NCI-H345 (cell line): ENCODE data around the gene UPF1.
A peak's percentile ranks its signal among the peaks of the same experiment; 100 is the strongest.

Experiments used
- DNase-seq: peaks from one replicate; lab custom pipeline; 2025; lab: John Stamatoyannopoulos, UW

Gene UPF1

DNA sequence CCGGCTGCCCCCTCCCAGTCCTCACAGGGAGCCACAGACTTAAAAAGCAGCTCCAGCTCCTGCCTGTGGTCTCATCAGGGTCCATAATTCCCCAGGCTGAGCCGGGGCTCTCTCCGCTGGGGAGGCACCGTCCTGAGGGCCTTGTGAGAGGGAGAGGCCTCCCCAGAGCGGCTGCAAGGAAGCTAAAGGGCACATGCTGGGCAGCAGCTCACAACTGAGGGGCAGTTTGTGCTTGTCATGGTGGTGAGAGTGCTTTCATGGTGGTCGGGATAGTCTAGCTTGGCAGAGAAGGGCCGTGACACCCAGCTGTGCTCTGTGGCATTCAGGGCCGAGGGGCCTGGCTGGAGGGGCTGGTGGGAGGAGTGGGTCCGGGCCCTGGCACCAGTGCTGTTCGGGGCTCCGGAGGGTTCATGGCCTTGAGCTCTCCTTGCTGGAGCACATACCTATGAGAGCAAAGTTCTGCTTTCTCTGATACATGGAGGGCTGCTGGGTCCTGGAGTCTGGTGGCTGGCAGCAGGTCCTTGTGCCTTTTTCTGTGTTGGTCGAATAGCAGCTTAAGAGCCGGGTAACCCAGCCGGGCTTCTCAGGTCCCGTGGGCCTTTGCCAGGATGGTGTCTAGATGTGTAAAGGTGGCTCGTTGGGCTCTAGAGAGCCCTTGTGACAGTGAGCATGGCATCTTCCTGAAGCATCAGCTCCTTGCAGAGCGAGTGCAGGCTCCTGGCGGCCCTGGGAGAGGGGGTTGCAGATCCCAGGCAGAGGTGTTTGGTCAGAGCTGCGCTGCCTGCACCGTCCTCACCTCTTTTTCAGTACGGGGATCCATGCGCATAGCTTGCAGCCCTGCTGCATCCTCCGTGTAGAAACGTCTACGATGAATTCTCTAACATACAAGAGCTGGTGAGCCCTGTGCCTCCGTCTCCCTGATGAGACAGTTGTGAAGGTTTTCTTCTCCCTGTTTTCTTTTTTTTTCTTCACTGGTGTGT lies 8.8 kb downstream of the UPF1 start:
- no peak for DNase-seq

DNA sequence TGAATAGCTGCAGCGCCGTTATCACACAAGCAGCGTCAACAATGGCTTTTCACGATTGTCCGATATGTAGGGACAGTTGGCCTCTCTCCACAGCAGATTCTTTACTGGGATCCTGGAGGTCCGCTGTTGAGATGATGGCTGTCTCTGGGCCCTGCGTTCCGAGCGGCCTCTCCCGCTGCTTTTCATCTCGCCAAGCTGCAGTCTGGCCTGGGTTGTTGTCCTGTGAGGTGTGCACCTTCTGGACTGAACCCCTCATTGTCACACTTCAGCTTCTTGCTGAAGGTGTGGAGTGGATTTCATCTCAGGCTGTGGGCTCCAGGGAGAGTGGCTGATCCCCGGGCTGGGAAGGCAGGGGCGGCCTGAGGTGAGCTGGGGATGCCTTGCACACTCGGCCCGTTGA lies 9.6 kb downstream of the UPF1 start:
- no peak for DNase-seq

DNA sequence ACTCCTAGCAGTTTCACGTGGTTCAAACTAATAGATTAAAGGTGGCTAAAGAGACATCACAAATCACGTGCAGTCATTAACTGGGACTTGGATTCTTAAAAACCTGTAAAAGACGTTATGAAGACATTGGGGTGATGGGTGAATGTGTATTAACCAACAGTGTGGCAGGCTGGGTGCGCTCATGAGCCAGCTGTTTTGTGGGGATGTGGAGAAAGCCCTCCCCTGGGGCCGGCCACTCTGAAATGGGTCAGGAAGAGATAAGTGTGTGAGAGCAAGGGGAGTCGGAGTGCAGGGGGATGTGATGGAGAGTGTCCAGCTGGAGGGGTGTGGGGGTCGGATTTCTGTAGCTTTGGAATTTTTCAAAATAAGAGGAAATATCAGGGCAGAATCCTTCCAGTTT lies 10.4 kb downstream of the UPF1 start:
- no peak for DNase-seq

DNA sequence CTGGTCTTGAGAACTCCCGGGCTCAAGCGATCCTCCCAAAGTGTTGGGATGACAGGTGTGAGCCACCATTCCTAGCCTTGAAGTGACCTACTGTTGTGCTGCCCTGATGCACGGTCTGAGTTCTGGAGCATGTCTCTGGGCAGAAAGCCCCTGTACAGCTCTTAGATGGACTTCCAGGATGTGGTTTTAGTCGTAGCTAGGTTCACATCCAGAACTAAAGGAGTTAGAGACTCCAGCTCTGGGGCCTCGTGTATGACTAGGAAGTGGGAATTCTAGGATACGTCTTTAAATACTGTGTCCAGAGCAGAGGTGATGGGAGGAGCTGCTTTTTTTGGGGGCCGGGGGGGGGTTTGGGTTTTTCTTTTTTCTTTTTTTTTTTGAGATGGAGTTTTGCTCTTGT lies 12.2 kb downstream of the UPF1 start:
- DNase-seq: no peak

DNA sequence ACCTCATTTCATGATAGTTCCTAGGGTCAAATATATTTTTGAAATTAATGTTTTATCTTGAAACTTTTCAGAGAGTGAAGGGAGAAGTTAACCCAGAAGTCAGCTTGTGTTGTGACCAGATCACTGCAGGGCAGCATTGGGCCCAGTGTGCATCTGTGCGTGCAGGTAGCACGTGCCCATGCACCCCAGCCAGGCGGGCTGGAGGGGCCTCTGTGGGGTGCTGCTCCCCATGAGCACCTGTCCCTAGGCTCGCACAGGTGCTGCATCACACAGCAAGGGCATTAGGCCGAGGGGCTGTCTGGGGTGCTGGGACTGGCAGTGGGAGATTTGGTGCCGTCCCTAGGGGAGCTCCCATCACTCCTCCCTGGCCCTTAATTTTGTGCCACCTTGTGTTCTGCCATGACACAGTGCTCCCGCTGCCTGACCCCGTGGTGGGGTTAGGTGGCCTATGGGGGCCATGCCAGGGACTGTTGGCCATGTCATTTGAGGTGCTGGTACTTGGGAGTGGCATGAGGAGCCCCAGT lies 13.1 kb downstream of the UPF1 start:
- DNase-seq: no peak

DNA sequence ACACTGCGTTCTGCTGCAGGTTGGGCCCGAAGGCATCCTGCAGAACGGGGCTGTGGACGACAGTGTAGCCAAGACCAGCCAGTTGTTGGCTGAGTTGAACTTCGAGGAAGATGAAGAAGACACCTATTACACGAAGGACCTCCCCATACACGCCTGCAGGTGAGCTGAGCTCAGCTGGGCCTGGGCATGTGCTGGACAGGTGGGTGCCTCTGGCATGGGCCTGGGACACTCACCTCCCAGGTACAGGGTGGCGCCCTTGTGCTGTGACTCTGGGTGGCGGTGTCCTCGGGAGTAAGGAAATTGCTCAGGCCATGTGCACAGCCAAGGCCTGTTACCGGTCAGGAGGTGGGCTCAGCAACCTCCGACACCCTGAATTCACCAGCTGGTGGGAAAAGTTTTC lies 14.2 kb downstream of the UPF1 start:
- DNase-seq: no peak

DNA sequence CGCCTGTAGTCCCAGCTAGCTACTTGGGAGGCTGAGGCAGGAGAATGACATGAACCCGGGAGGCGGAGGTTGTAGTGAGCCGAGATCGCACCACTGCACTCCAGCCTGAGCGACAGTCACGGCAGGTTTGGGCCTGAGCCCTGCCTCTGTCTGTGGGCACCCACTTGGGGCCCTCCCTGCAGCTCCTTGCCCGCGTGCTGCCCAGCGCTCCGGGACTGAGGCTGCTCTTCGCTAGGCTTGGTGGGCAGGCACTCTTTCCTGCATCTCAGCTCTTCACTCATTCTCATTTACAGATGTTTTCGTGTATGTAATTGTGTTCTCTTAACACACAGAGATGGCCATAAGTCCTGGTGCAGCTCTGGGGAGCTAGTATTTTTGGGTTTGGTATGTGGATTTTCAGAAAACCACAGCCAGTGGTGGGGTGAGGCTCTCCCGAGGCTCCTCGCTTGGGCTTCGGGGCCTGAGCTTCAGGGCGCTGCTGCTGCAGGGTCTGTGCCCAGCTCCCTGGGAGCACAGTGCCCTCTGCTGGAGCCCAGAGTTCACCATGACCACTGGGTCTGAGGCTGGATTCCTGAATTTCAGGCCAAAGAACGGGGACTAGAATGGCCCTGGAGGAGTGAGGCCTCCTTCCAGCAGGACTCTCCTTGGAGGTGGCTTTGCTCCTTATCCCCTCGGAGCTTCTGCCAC lies 15.2 kb downstream of the UPF1 start:
- peak; percentile 31 for DNase-seq

DNA sequence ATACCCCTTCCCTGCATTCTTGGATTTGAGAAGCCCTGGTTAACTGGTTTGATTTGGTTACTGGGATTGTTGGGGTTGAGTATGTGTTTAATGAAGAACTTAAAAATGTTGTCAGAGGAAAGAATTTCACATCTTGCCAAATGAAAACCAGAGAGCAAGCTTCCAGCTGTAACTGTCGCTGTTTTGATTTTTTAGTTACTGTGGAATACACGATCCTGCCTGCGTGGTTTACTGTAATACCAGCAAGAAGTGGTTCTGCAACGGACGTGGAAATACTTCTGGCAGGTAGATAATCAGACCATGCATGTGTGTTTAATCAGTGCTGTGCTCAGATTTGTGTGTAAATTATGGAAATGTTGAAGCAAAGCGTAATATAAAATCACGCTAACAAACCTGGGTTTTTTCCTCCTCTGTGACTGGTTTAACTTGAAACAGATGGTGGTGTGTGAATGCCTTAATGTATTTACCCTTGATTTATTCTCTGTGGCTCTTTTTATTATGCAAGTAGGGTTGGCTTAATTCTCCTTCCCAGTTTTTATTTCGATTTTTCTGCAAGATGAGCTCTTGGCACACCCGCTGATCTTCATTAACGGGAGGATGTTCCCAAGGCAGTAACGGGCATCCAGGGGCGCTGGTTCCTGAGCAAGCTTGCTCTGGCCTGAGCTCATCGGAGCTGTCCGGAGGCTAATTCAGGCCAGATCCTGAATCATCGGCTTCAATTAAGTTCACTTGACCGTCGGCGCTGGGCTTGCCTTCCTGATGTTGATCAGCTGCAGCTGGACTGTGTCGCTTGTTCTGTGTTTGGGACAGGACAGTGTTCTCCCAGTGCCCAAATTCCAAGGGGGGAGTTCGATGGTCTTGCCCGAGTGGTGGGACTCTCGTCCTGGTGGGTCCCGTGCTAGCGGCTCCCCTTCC lies 16.0 kb downstream of the UPF1 start:
- DNase-seq: no peak

DNA sequence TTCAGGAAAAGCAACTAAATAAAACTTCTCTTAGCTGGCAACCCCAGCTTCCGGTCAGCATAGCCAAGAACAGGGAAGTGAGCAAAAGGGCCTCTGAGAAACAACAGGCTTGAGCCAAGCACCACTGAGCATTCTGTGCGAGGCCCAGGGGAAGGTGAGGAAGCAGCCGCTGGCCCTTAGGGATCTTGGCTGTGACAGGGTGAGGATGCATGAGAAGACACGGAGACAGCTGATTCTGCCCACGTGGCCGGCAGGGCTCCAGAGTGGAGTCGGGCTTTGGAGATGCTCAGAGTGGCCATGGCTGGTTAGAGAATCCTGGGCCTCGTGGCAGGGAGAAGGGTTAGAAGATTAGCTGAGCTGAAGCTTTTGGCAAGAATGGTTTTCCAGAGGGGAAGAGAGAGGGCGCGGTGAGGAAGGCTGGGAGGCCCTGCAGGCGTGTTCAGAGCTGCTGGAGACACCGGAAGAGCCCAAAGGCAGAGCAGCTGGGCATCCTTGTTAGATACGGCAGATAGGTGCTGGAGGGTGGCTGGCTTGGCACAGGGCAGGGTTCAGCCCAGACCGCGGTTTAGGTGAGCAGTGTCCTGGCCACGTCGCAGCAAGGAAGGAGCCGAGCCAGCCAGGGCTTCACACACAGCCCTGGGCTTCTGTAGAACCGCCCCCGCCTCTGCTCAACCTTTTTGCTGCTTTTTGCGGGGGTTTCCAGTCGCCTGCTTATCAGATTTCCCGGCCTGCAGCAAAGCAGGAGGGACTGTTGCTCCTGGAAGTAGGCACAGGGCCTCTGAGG lies 17.3 kb downstream of the UPF1 start:
- DNase-seq: no peak

DNA sequence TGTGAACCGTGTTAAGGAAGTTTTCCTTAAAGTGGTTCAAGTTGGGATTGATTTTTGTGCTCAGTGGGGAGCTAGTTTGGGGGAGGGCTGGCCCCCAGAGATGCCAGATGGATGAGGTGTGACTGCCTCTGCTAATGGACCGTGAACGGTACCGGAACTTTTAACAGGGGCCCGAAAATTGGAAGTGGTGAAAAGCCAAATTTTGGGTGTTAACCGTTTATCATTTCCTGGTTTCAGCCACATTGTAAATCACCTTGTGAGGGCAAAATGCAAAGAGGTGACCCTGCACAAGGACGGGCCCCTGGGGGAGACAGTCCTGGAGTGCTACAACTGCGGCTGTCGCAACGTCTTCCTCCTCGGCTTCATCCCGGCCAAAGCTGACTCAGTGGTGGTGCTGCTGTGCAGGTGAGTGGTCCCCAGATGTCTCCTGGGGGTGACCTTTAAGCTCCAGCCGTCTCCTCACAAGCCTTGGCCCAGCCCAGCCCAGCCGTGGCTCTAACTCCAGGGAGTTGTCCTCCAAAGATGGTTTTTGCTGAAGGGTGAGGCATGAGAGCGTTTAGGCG lies 18.2 kb downstream of the UPF1 start:
- DNase-seq: no peak

DNA sequence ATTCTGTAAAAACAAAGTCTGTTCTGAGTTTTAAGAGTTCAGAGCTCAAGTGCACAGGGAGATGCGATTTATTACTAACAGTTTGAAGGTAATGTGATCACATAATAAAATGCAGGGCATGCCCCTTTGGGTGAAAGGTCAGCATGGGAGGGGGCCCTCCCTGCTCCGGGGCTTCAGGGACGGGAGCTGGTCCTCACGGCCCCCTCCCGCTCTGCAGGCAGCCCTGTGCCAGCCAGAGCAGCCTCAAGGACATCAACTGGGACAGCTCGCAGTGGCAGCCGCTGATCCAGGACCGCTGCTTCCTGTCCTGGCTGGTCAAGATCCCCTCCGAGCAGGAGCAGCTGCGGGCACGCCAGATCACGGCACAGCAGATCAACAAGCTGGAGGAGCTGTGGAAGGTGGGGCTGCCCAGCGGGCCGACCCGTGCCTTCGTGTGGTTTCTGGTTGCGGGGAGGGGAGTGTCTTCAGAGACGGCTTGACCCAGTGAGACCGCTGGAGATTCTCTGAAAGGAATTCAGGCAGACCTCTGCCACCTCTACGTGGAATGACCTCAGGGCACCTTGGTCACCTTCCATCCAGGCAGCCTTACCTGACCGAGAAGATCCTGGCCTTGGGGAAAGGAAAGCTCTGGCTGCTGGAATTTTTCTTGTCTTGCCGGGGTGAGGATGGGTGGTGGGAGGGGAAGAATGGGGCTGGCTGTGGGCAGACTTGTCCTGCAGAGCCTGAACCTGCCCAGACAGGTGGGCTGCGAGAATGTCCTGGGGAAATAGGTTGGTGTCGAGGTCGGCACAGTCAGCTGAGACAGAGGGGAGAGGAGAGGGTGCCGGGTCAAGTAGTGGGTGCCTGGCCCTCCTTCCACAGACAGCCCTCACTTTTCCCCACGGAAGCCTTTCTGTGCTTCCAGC lies 19.0 kb downstream of the UPF1 start:
- DNase-seq: no peak

DNA sequence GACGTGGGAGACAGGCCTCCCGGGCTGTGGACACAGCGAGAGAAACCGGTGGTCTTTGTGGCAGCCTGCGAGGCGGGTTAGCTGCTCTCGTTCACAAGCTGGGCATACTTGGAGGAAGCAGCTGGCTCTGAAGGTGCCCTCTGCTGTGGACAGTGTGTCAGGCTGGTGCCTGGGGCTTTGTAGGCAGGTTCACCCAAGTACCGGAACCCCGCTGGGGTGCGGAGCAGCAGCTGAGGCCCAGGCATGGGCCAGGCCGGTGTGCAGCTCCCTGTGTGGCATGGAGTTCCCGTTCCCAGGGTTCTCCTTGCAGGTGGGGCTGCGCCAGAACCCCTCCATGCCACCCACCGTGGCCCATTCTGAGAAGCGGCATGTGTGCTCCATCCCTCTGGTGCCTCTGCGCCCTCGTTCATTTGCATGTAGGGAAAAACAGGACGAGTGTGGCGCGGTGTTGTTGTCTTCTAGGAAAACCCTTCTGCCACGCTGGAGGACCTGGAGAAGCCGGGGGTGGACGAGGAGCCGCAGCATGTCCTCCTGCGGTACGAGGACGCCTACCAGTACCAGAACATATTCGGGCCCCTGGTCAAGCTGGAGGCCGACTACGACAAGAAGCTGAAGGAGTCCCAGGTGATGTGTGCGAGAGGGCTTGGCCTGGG lies 20.0 kb downstream of the UPF1 start:
- DNase-seq: no peak

DNA sequence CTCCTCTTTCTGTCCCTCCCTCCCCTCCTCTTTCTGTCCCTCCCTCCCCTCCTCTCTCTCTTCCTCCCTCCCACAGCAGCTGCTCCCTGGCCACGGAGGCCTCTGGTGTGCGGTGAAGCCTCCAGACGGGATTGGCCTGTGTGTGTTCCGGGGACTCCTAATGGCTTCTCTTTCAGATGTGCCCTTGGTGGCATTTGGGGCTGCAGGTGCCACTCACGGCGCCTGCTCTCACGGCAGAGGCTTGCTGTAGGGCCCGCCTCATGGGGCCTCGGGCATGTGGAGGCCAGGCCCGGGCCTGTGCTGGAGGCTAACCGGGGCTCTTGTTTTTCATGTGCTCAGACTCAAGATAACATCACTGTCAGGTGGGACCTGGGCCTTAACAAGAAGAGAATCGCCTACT lies 20.9 kb downstream of the UPF1 start:
- DNase-seq: no peak

DNA sequence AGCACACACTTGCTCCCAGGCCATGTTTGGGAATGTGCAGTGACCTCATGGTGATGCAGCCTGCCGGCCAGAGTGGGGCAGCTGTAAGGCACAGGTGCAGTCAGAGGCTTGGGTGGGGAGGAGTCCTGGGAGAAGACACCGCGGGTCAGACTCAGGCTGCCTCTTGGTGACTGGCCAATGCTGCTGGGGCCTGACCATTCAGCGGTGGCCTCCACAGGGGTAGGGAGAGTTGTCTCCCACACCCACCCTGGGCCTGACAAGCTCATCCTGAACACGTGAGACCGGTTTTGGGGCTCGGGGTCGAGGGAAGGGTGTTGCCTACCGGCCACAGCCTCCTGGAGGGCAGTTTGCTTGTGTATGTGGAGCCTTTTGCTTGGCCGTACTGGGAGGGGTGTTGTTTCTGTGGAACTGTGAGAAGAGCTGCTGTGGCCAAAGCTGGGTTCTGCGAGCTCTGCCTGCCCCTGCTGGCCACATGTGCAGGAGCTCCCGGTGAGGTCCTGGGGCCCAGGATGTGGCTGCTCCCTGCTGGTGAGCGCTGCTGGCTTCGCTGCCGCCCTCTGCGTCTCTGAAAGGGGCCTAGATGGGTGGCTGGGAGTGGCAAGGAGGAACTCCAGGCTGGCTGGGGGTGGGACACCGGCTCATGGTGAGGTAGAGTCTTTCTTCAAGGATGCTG lies 22.1 kb downstream of the UPF1 start:
- DNase-seq: no peak

DNA sequence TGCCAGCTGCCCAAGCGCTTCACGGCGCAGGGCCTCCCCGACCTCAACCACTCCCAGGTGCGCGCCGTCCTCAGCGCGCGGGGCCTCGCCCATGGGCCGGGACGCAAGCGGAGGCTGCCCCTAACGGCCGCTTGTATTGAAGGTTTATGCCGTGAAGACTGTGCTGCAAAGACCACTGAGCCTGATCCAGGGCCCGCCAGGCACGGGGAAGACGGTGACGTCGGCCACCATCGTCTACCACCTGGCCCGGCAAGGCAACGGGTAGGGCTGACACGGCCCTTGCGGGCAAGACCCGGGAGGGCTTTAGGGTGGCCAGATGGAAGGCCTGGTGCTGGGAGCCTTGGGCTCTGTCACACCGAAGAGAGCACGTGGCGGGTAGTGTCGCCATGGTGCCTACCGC lies 23.2 kb downstream of the UPF1 start:
- no peak for DNase-seq

DNA sequence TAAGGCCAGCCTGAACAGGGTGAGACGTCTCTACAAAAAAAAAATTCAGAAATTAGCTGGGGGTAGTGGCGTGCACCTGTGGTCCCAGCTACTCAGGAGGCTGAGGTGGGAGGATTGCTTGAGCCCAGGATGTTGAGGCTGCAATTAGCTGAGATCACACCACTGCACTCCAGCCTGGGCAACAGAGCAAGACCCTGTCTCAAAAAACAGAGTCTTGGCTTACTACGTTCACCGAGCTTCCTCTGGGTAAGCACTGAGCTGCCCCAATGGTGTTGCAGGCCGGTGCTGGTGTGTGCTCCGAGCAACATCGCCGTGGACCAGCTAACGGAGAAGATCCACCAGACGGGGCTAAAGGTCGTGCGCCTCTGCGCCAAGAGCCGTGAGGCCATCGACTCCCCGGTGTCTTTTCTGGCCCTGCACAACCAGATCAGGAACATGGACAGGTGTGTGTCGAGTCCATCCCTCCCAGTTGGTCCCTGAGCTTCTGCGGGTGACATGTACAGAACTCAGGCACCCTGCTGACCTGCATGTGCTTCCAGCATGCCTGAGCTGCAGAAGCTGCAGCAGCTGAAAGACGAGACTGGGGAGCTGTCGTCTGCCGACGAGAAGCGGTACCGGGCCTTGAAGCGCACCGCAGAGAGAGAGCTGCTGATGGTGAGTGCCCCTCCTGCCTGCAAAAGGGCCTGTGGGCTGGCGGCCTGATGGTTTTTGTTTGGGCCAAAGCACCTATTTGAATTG lies 24.1 kb downstream of the UPF1 start:
- no peak for DNase-seq

DNA sequence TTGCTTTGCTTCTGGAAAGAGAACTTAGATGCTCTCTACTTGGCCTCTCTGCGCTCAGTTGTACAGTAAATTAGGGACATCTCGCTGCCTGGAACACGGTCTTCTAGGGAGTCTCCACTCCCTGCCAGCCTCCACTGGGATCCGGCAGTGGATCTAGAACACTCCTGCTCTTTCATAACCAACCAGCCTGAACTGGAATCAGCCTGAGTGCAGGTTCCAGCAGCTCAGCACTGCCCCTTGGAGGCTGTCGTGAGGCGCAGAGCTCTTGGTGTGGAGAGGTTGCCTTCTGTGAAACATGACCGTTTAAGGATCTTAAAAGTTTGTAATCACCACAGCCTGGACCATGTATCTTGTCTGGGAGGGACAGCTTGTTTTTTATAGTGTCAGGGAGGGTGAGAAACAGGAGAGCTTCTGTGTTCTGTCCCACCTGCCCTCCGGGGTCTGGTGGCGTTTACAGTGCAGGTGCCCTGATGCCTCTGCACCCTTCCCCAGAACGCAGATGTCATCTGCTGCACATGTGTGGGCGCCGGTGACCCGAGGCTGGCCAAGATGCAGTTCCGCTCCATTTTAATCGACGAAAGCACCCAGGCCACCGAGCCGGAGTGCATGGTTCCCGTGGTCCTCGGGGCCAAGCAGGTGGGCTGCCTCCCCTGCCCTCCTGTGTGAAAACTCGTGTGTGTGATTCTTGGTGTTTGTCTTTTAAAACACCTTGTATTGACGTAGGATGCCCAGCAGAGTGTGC lies 24.8 kb downstream of the UPF1 start:
- DNase-seq: no peak
